Measurements from ENCODE around the gene PSMD6.

PSMD6 gene

DNA sequence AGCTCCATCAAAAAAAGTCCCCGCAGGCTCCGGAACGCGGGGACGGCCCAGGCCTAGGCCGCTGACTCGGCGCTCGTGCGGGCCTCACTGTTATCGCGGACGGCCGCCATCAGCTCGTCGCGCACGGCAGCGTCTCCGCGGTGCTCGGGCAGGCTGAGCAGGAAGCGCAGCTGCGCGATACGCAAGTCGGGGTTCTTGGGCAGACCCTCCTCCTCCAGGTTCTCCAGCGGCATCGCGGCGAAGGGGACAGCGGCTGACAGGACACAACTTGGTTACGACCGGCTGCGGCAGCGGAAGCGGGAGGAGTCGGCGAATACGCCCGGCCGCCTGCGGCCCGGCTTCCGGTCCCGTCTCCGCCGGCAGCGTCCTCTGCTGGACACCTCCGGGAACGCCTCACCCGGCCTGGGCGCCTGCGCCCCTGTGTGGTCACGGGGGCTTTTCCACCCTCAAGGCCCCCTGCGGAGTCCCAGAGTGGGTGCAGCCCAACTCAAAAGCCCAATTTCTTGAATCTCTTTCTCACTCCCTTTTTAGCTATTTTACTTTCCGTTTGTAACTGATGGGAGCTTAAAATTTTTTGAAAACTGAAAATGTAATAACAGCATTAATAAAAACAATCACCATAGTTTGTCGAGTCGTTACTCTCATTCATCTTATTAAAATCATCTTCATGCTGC, at the start of gene PSMD6:
Gene PSMD6 (minus strand): TSS at position 308 of the 674 bp plus-strand sequence. CDS start 75 bp downstream, at position 233.
- peak; percentile 84 for DNase-seq

DNA sequence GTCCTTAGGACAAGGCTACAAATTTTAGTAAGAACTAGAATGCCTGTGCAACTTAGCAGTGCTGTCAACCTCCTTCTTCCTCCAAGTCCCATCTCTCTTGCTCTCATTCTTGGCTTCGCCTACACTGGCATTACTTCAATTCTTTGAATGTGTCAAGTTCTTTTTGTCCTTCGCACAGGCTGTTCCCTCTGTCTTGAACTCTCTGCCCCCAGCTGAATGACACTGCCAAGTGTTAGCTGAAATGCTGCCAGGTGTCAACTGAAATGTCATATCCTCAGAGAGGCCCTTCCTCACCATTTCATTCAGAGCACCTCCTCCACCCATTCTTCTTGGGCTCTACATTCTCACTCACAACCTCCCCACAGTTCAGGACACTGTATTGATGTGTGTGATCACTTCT, 48.8 kb upstream of the PSMD6 start:
- DNase-seq: no peak

DNA sequence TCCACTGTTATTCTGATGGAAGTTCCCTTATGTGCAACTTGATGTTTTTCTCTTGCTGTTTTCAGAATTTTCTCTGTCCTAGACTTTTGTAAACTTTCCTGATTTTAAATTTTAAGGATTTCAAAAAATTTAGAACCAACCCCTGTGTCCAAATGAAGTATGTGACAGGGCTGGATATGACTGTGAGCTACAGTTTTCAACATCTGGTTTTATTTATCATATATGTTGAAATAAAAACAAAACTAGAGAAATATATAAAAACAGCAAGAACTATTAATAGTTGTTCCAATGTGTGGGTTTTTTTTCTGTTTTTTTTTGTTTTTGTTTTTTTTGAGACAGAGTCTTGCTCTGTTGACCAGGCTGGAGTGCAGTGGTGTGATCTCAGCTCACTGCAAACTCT, 47.4 kb upstream of the PSMD6 start:
- no peak for DNase-seq

DNA sequence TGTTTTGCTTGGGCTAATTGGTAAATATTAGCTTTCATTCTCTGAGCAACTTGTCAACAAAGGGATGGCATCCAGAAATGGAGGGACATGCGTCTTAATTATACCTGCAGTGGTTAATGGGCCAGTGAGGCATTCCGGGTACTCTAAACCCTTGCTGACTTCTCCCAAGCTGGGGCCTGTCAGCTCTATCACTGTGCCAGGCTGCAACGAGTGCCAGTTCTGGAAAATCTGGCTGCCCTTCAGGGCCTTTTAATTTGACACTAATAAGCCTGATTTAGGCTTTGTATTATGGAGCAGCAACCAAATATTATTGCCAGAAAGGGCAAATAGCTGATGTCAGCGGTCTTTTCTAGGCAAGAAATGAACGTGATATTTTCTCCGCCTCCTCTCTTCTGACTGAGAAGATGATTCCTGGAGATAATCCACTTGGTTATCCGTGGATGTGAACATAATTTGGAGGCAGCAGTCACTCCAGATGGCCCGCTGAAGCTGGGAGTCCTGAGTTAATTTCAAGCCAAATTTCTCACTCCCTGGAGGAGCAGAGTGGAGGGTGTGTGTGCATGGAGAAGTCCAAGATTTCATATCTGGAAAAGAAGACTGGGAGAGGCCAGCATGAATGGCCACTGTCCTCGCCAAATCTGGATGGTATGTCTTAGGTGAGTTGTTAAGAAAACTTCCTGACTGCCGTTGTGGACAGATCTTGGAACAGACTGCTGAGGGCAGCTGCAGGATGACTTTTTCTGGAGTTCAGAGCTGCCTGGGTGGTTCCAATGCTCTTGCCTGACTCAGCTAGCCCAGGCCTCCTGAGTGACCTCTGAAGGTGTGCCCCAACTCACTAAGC, 44.4 kb upstream of the PSMD6 start:
- DNase-seq: no peak

DNA sequence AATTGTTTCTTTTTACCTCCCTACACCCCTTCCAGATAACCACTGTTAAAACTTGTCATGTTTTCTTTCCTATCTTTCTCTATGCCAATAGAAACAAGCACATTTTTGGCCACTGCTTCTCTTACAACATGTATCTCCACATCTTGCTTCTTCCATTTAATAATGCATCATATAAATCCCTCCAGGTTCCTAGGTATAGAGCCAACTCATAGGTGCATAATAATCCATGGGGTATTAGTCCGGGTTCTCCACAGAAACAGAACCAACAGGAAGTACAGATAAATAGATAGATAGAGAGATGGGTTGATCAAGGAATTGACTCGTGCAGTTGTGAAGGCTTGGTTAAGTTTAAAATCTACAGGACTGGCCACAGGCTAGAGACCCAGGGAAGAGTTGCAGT, 41.5 kb upstream of the PSMD6 start:
- DNase-seq: no peak

DNA sequence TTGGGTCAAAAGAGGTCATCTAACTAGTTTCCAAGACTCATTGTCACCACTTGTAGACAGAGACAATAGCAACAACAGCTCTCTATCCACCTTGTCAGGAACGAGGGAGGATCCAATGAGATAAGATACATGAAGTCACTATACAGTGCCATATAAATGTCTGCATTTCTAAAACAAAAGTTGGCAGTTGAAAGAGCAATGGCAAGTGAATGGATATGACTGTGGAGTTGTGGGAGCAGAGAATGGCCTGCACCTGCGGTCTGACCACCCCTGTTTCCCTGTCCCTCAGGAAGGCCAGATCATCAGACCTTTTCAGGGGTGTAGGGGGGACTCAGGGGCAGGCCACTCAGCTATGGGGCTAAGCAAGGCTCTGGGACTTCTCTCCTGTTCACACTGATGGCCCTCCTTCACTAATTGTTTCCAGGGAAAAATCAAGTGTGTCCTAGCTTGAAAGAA, 40.7 kb upstream of the PSMD6 start:
- no peak for DNase-seq

DNA sequence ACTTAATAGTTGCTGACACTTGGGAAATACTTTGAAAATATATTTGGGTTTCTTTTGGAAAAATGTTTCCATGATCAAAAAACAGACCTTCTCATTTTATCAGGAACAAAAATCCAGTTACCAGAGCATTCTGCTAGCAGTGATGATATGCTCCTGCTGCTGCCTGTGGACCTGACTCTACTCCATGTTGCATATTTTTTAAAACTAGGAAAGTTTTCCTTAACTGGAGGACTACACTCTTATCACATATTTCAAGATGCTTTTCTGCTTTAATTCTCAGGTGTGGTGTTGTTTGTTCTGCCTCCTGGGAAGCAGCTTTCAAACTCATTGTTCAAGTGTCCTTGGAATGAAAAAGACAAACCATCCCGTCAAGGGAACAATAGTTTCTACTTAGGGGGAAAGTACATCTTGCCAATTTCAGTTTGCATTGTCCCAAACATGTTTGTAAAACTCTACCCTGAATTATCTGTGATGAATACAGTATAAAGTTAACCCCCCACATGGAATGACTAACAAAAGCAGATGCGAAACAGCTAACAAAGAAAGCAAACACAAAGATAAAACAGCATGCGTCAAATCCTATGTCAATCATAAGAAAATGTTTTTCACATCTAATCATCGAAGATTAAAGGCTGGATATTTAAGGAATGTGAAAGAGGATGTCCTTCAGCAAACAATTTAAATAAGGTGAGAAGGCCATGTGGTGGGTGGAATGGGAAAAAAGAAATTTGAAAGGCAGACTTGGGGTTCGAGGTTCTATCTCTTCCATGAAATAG, 40.1 kb upstream of the PSMD6 start:
- DNase-seq: peak; percentile 36

DNA sequence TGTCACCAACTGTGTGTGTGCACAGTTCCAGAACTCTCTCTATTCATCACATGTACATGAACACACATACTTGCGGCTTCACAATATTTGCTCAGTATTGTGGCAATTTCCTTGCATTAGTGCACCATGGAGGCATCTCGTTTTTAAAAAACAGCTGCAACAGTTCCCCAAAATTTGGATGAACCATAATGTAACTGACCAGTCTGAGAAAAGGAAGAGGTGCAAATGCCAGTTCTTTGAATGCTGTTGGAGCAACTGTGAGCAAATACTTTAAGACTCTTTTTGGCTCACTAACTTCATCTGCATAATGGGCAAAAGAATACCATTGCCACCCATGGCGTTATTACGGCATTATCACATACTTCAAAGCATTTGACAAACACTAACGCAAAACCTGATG, 38.3 kb upstream of the PSMD6 start:
- DNase-seq: no peak

DNA sequence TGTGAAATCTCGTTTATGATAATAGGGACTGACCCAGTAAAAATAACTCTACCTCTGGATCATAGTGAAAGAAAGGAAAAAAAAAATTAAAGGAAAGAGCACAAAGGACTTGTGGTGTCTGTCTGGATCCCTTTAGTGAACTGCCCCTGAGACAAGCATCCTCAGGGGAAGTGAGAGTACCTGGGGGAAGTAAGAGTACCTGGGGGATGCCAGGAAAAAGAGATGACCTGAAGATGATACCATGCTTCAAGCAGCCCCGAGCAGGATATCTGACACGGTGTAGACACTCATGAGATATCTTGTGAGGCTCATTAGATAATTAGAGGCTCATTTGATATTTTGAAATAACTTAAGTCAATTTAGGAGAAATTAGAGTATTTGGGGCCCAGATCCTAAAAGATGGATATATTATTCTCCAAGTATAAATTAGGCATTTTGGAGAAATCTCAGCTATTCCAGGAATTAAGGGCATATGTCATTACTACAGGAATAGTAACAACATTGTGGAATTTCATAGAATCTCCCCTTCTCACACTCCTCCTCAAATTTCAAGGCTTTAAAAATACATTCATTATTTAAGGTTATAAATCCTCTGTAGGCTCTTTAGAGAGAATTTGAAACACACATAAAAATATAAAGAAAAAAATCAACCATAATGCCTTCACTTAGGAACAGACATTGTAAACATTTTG, 36.3 kb upstream of the PSMD6 start:
- DNase-seq: peak; percentile 57

DNA sequence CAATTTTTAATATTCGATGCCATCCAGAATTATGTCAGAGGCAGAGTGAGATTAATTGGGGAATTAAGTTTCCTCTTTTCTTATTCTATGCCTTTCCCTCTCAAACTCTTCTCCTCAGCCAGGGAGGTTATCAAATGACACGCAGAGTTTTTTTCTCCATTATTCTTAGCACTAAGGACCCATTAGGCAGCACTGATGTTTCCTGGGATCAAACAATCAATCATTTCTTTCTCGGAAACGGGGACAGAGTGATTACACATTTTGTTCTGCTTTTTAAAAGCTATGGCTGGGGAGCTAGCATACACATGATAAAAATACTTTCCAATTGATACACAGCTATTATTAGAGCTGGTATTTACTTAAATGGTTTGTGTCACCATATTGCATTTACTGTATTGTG, 35.3 kb upstream of the PSMD6 start:
- peak; percentile 32 for DNase-seq

DNA sequence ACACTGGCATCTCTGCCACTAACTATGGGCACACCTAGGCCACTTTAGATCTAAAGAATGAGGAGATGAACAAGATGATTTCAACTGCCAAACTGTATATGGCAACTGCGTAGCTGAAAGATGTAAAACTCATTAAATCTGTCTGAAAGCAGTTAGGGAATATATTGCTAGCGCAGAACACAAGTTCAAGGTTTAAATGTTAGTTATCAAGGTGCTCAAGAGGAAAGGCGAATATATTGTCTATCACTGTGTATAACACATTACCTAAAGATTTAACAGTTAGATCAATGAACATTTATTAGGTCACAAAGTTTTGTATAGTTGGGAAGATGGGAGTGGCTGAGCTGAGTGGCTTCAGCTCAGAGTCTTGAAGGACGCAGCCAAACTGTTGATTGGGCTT, 33.9 kb upstream of the PSMD6 start:
- DNase-seq: no peak

DNA sequence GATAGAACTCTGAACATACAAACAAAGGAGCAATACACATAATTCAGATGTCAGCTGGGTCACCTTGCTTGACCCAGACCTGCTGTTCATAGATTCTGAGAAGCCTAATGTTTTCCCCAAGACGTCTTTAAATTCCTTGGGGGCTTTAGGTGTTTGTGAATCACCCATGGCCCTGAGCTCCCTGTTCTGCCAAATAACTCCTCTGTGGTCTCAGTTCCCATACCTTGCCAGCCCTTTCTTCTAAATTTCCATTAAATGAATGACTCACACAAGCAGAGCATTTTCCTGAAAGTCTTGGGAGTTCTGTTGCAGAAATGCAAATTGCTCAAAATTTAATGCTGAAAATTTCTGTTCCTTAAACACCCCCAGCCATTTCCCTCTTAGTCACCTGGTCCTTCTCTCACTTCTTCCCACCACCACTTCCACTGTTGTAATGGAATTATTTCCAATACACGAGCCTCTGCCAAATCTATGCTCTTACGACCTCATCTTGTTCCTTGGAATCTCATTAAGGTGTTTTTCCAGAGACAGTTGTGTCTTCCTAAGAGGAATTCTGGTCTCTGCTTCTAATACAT, 33.4 kb upstream of the PSMD6 start:
- DNase-seq: peak; percentile 91

DNA sequence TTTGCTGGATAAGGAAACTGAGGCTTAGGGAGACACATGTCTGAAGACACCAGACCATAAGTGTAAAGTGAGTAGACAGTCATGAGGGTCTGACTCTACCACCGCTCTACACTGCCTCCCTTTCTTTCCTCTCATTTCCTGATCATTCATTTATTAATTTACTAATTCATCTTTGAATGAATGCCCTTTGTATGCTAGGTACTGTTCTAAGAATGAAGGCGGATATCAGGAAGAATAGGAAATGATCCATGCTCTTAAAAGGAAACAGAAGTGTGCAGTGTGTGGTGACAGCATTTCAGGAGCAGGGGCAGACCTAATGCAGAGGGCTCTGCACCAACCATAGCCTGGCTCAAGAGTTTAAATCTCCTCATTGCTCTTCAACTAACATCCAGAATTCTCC, 31.8 kb upstream of the PSMD6 start:
- DNase-seq: no peak

DNA sequence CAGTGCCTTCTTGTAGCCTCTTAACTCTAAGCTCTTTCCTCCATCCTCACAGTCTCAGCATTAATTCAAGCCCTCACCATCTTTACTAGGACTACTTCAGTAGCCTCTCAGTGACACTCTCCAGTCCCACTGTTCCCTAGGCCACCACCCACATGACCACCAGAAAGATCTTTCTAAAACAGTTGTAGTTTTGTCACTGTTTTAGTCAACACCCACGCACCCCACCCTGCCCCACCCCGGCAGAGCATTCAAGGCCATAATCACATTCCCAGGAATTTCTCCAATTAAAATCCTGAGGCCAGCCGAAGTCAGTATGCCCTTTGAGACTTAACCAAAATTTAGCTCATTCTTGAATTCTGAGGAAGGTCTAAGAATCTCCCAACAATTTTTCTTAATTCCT, 31.2 kb upstream of the PSMD6 start:
- no peak for DNase-seq

DNA sequence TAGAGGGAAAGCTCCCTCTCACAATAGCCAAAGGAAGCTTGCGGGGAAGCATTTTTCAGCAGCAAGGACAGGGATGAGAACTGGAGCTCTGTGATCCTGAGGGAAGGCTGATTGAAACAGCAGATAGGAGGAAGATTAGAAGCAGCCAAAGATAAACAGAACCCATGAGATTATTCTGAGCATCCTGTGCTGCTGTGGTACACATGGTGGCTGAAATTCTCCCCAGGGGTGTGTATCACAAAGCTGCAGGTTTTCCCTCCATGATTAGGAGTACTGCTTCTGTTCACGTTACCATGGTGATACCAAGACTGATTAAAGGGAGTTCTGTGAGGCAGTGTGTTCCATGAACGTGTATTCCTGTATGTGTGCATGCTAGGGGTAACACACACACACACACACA, 30.3 kb upstream of the PSMD6 start:
- no peak for DNase-seq

DNA sequence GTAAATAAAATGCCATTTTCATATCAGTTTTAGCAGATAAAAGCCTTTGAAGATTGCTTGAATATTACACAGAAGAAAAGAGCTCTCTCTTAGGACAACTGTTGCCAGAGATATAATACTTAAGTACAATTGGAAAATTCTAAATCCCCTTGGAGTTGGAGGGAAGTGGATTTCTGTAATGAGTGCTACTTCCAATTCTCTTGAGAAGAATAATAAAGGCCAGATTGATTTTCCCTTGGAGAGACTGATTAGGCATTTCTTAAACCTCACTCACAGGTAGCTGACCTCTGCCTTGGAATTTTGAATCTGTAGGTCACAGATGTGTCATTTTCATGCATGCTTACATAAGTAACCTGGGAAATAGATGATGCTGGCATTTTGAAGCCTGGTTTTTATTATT, 29.8 kb upstream of the PSMD6 start:
- no peak for DNase-seq

DNA sequence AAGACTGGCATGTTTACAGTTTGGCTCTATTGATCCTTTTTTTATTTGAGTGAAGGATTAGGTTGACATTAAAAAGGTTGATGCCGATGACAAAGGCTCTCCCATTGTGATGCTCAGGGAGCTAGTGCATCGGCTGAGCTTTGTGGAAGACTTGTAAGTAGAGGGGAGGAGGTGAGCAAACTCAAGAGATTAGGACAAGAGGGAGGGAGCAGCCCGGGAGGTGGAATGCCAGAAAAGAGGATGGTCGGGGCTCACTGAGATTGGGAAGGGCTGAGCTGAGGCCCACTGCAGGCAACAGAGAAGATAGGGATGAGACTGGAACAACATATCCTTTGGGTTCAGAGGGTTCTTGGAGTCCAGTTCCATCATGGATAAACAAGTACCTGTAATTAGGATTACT, 26.5 kb upstream of the PSMD6 start:
- no peak for DNase-seq

DNA sequence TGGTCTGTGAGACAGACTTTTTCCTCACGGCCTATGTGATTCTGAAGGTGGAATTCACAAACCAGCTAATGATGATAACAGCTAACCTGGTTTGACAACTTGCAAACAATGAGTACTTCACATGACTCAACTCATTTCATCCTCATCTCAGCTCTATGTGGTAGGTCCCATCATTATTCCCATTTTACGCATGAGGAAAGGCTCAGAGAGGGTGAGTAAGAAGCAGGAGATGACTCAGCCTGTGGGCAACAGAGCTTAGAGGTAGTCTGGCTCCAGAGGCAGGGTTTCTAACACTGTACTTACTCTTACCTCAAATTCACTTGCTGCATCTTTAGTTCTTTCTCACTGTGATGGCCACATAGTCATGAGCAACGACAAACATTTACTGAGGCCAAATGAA, 25.8 kb upstream of the PSMD6 start:
- peak; percentile 86 for DNase-seq

DNA sequence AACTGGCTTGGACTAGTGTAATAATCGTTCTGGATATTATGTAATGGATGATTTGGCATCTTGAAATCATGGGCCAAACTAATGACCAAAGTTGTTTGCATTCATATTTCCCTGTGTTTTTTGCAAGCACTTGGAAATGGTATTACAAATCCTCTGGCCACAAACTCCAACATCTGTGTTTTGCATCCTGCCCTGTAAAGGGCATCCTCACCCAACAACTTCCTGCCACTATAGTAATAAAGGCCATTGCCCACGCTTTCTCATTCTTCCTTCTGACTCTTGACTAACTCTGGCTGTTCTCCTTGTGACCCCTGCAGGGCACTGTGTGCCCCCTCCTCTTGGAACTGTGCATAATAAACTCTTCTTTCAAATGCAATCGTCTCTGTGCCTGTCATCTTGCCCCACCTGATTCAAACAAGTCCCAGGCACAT, 25.4 kb upstream of the PSMD6 start:
- DNase-seq: no peak

DNA sequence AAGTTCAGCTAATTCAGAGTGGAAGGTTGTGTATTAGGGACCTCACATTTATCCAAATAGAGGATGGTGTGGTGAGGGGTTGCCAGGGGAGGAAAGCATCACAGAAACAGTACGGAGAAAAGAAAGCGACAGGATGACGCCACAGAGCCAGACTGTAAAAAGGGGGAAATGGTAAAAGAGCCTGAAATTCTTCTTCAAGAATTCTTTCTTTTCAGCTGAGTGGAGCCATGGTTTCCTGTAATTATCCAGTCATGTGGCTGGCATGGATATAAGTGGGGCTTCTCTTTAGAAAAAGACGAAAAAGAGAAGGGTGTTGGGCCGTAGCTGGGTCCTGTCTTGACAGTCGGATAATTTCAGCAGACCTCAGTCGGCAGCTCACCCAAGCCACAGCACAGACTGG, 24.5 kb upstream of the PSMD6 start:
- peak; percentile 43 for DNase-seq

DNA sequence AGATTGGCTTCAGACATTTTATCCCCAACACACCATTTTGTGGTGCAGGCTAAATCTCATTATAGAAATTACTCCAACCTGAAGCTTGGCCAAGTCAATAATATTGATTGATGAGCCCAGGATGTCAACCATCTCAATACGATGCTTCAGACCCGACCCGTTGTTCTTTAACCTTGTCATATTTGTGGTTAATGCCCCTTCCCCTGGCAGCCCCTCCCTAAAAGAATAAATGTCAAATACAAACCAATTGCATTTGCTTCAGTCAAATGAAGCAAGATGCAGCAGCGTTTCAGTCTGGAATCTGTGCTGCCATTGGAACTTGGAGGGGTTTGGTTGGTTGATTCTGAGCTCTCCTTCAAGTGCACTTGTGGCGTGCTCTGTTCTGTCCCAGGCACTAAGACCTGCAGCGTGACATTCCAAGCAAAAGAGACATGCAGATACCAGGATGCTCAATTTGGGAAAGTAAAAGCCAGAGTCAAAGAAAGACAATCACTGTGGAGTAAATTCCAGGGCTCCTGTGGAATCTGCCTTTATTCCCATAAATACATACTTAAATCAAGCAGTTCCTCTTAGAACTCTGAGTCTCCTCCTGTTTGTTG, 23.8 kb upstream of the PSMD6 start:
- no peak for DNase-seq

DNA sequence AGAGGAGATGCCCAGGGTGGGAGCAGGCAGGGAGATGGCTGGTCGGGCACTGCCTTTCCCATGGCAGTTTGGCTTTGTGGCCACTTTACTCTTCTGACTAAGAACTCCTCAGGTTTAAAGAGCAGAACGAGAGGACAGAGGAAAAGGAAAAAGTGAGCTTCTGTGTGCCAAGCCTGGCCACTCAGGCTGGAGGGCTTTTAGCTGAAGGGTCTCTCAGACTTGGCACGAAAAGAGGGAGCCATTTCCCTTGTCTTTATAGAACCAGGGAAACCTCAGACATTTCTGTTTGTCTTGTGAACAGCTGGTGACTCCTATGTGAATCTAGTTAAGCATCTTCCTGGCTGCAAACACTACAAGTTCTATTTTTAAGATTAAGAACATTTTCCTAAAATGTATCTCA, 23.3 kb upstream of the PSMD6 start:
- DNase-seq: no peak

All from fibroblast of skin of right biceps (primary cell).